Stimulated activated CD8-positive, alpha-beta memory T cell treated with anti-CD3 and anti-CD28 coated beads, Interleukin-7, amount 100 ng/mL, for 48 hours (primary cell): ENCODE measurements around the gene FAT1.
"Not testable (repeated sequence)": the region's sequence is repeated elsewhere in the genome, so short reads cannot be mapped to it uniquely, and the experiment has no call there.

ENCODE experiments used
- DNase-seq, 2 donors: peaks; one replicate each; pipeline ENCODE4 v3.0.0-alpha.2; 2020; ENCODE audit warnings: low read depth in 1 of 2; ENCODE audit errors: extremely low read depth in 1 of 2

Gene FAT1

GRCh38 chr4:186666252-186666651 is 57.4 kb downstream of the FAT1 start:
- DNase-seq = no peak

GRCh38 chr4:186660403-186660802 is 63.3 kb downstream of the FAT1 start:
- DNase-seq = no peak

- no peak for DNase-seq
These were observed 63.7 kb downstream of the FAT1 start for GRCh38 chr4:186659935-186660334.

GRCh38 chr4:186659456-186659855 is 64.2 kb downstream of the FAT1 start:
- DNase-seq = not testable (repeated sequence)

GRCh38 chr4:186658657-186659056 is 65.0 kb downstream of the FAT1 start:
- DNase-seq = no peak

GRCh38 chr4:186657764-186658163 is 65.9 kb downstream of the FAT1 start:
- DNase-seq = no peak

GRCh38 chr4:186653969-186654368 is 69.7 kb downstream of the FAT1 start:
- DNase-seq = no peak

GRCh38 chr4:186651624-186652023 is 72.0 kb downstream of the FAT1 start:
- no peak for DNase-seq

GRCh38 chr4:186651181-186651603 is 72.5 kb downstream of the FAT1 start:
- no peak for DNase-seq

- DNase-seq = no peak
These were observed 73.1 kb downstream of the FAT1 start for GRCh38 chr4:186650401-186651180.

GRCh38 chr4:186647821-186648220 is 75.8 kb downstream of the FAT1 start:
- no peak for DNase-seq

- DNase-seq = no peak
These were observed 78.9 kb downstream of the FAT1 start for GRCh38 chr4:186644737-186645261.

GRCh38 chr4:186644311-186644638 is 79.4 kb downstream of the FAT1 start:
- no peak for DNase-seq

GRCh38 chr4:186643501-186644310 is 80.0 kb downstream of the FAT1 start:
- DNase-seq = no peak

- DNase-seq = no peak
These were observed 80.7 kb downstream of the FAT1 start for GRCh38 chr4:186642998-186643397.

- DNase-seq = no peak
These were observed 81.1 kb downstream of the FAT1 start for GRCh38 chr4:186642530-186642929.

GRCh38 chr4:186634591-186635128 is 89.0 kb downstream of the FAT1 start:
- no peak for DNase-seq

- DNase-seq = no peak
These were observed 89.8 kb downstream of the FAT1 start for GRCh38 chr4:186633844-186634243.

- no peak for DNase-seq
These were observed 93.5 kb downstream of the FAT1 start for GRCh38 chr4:186630128-186630527.

GRCh38 chr4:186628058-186628711 is 95.5 kb downstream of the FAT1 start:
- DNase-seq = no peak

GRCh38 chr4:186627226-186627865 is 96.3 kb downstream of the FAT1 start:
- no peak for DNase-seq
